ENCODE results near the gene SLC9A7. TPM values are rescaled to one million over a fixed set of nuclear protein-coding genes. Genes with fewer than 3 reads are reported as not detected.

Gene SLC9A7
- total and polyA plus RNA-seq, 2 donors (not counting 1 experiment from before 2014, with no cell fraction given) = 13.9 to 47.7 TPM

- no peak overlapping the region for H3K9ac ChIP-seq (ENCODE audit: insufficient read depth, low read length)
- no peak overlapping the region for H3K4me3 ChIP-seq (replicated peaks in 1 of 4; ENCODE audit: control extremely low read depth in 1 of 4, insufficient read depth in 1 of 4, low read depth in 3 of 4, low read length in 4 of 4)
- no peaks in the 10 kb centered on the region for H4K20me1 ChIP-seq (ENCODE audit: control insufficient read depth, extremely low read depth, insufficient read depth, low read length)
- DNase-seq (ENCODE audit: low read depth in 2 of 2) = peak; percentile 22 to 54
- H3K4me1 ChIP-seq (ENCODE audit: control insufficient read depth, extremely low read depth, insufficient read depth, low read length) = no peaks in the 10 kb centered on the region
- no peaks in the 10 kb centered on the region for H3K9me3 ChIP-seq (ENCODE audit: control insufficient read depth, insufficient read depth, low read depth, low read length)
- no peaks in the 10 kb centered on the region for H3K27me3 ChIP-seq (ENCODE audit: control insufficient read depth, insufficient read depth, low read length)
- TF ChIP-seq, protein P1, sequence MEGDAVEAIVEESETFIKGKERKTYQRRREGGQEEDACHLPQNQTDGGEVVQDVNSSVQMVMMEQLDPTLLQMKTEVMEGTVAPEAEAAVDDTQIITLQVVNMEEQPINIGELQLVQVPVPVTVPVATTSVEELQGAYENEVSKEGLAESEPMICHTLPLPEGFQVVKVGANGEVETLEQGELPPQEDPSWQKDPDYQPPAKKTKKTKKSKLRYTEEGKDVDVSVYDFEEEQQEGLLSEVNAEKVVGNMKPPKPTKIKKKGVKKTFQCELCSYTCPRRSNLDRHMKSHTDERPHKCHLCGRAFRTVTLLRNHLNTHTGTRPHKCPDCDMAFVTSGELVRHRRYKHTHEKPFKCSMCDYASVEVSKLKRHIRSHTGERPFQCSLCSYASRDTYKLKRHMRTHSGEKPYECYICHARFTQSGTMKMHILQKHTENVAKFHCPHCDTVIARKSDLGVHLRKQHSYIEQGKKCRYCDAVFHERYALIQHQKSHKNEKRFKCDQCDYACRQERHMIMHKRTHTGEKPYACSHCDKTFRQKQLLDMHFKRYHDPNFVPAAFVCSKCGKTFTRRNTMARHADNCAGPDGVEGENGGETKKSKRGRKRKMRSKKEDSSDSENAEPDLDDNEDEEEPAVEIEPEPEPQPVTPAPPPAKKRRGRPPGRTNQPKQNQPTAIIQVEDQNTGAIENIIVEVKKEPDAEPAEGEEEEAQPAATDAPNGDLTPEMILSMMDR (conservative IDR thresholded peaks at IDR 0.05 in 1 of 2, IDR thresholded peaks at IDR 0.05 in 1 of 2; ENCODE audit: low read depth in 1 of 2, low read length in 2 of 2) = no peak
- TF ChIP-seq EZH2 (IDR thresholded peaks at IDR 0.05; ENCODE audit: low read length, missing control alignments) = no peak
- no peaks in the 10 kb centered on the region for H3K79me2 ChIP-seq (ENCODE audit: control insufficient read depth, insufficient read depth, low read length)
- H3K36me3 ChIP-seq (ENCODE audit: control insufficient read depth, insufficient read depth, low read length) = no peaks in the 10 kb centered on the region
- H2AFZ ChIP-seq (ENCODE audit: low read length) = no peak overlapping the region
- H3K27ac ChIP-seq (ENCODE audit: insufficient read depth, low read length) = no peak overlapping the region
- no peak overlapping the region for H3K4me2 ChIP-seq (ENCODE audit: extremely low read depth, insufficient read depth, low read length)
These were observed 77.1 kb downstream of the SLC9A7 start for GRCh38 chrX:46681849-46682248.

DNA sequence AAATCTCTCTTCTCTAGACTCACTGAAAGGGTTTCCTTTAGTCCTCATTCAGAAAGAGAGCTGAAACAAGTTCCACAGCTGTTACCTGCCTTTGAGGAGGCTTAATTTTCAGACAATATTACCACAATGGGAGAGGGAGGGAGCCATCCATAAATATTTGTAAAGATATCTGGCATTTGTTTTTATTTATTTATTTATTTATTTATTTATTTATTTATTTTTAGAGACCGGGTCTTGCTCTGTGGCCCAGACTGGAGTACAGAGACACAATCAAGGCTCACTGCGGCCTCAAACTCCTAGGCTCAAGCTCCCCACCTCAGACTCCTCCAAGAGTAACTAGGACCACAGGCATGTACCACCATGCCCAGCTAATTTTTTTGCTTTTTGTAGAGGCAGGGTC, 80.7 kb downstream of the SLC9A7 start:
- Histone ChIP-seq H3K4me1 (ENCODE audit: control insufficient read depth, extremely low read depth, insufficient read depth, low read length) (no peaks in the 10 kb centered on the region), H3K27me3 (ENCODE audit: control insufficient read depth, insufficient read depth, low read length) (no peaks in the 10 kb centered on the region), H3K4me3 (replicated peaks in 1 of 4; ENCODE audit: control extremely low read depth in 1 of 4, insufficient read depth in 1 of 4, low read depth in 3 of 4, low read length in 4 of 4) (no peak overlapping the region), H2AFZ (ENCODE audit: low read length) (no peak overlapping the region), H4K20me1 (ENCODE audit: control insufficient read depth, extremely low read depth, insufficient read depth, low read length) (no peaks in the 10 kb centered on the region), H3K79me2 (ENCODE audit: control insufficient read depth, insufficient read depth, low read length) (no peaks in the 10 kb centered on the region), H3K9me3 (ENCODE audit: control insufficient read depth, insufficient read depth, low read depth, low read length) (no peaks in the 10 kb centered on the region), H3K27ac (ENCODE audit: insufficient read depth, low read length) (no peak overlapping the region), H3K9ac (ENCODE audit: insufficient read depth, low read length) (no peak overlapping the region), H3K36me3 (ENCODE audit: control insufficient read depth, insufficient read depth, low read length) (no peaks in the 10 kb centered on the region), H3K4me2 (ENCODE audit: extremely low read depth, insufficient read depth, low read length) (no peak overlapping the region)
- TF ChIP-seq EZH2 (IDR thresholded peaks at IDR 0.05; ENCODE audit: low read length, missing control alignments) = no peak
- TF ChIP-seq, protein P1 (conservative IDR thresholded peaks at IDR 0.05 in 1 of 2, IDR thresholded peaks at IDR 0.05 in 1 of 2; ENCODE audit: low read depth in 1 of 2, low read length in 2 of 2) = no peak
- no peak for DNase-seq (ENCODE audit: low read depth in 2 of 2)

DNA sequence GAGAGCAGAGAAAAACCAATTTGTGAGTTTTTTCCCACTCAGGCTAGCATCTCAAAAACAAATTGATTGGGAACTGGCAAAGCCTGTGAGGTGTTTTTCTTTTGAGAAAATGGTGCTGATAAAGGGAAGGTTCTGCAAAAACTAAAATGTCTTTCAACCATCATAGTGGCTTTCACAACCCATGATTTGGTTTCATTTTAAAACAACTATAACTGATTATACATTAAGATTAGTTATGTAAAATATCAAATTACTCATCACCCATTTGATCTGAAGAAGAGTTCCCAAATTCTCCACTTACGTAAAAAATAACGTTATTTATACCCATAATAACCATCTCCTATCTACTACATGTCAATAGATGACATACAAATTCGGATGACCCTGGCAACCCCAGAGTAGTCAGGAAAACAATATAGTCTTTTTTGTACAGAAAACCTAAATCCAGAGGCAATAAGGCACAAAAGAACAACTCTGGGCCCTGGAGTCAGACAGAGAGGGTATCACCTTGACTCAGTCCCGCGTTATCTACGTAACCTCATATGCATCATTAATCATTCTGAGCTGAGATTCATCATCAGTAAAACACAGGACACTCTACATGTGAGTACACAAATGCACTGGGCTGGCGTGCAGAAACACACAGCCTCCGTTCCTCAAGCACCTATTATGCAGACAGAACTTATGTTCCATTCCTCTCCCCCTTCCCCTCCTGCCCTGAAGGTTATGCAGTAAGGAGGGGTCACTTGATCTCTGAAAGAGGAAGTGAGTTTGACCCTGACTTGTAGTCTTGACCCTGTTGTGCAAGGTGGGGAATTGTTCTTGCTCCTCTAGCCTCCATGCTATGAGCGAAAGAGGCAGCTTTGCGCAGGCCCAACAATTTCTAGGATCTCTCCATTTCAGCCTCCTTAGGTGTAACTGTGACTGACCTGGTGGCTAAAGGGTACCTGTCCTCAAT, 82.2 kb downstream of the SLC9A7 start:
- no peaks in the 10 kb centered on the region for H3K27me3 ChIP-seq (ENCODE audit: control insufficient read depth, insufficient read depth, low read length)
- no peaks in the 10 kb centered on the region for H3K9me3 ChIP-seq (ENCODE audit: control insufficient read depth, insufficient read depth, low read depth, low read length)
- no peaks in the 10 kb centered on the region for H3K36me3 ChIP-seq (ENCODE audit: control insufficient read depth, insufficient read depth, low read length)
- no peak overlapping the region for H2AFZ ChIP-seq (ENCODE audit: low read length)
- H4K20me1 ChIP-seq (ENCODE audit: control insufficient read depth, extremely low read depth, insufficient read depth, low read length) = no peaks in the 10 kb centered on the region
- no peaks in the 10 kb centered on the region for H3K79me2 ChIP-seq (ENCODE audit: control insufficient read depth, insufficient read depth, low read length)
- no peak overlapping the region for H3K27ac ChIP-seq (ENCODE audit: insufficient read depth, low read length)
- H3K4me2 ChIP-seq (ENCODE audit: extremely low read depth, insufficient read depth, low read length) = no peak overlapping the region
- no peak for DNase-seq (ENCODE audit: low read depth in 2 of 2)
- no peaks in the 10 kb centered on the region for H3K4me1 ChIP-seq (ENCODE audit: control insufficient read depth, extremely low read depth, insufficient read depth, low read length)
- H3K9ac ChIP-seq (ENCODE audit: insufficient read depth, low read length) = no peak overlapping the region
- TF ChIP-seq, protein P1 (conservative IDR thresholded peaks at IDR 0.05 in 1 of 2, IDR thresholded peaks at IDR 0.05 in 1 of 2; ENCODE audit: low read depth in 1 of 2, low read length in 2 of 2) = no peak
- no peak for TF ChIP-seq EZH2 (IDR thresholded peaks at IDR 0.05; ENCODE audit: low read length, missing control alignments)
- H3K4me3 ChIP-seq (replicated peaks in 1 of 4; ENCODE audit: control extremely low read depth in 1 of 4, insufficient read depth in 1 of 4, low read depth in 3 of 4, low read length in 4 of 4) = no peak overlapping the region
